ENCODE measurements around the gene SUPT6H.
"Not testable (repeated sequence)": the region's sequence is repeated elsewhere in the genome, so short reads cannot be mapped to it uniquely, and the experiment has no call there.

The SUPT6H gene

DNA sequence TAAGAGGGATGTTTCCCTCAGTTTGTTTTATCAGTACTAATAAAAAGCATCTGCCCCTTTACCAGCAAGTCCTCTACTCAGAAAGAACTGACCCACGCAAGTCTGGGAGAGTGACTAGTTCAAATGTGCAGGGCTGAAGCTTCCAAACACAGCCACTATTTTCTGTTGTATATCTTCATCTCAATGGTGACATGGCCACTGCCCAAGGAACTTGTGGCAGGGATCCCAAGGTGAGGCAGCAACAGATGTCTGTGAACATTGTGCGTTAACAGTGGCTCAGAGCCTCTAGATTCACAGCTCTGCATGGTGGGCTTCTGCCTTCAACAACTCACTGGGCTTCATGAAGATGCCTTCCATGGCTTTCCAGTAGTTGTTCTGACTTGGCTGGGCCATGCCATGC is 13.3 kb upstream of the SUPT6H start:
- DNase-seq (ENCODE audit: low spot score) = no peak

DNA sequence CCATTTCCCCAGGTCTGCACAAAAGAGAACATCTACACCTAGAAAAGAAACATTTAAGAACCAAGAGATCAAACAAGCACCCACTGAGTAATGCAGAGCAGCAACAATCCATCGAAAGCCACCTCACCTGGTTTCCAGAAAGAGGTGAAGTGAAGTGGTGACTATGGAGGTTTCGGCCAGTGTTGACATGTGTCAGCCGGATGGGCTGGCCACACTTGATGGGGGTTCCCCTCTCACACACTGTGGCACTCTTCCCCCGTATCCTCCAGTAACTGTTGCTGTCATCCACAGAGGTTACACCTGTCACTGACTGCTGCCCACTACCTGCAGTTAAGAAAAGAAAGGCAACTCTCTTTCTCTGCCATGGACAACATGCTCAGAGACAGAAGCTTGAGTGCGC is 6.8 kb upstream of the SUPT6H start:
- DNase-seq (ENCODE audit: low spot score) = no peak

DNA sequence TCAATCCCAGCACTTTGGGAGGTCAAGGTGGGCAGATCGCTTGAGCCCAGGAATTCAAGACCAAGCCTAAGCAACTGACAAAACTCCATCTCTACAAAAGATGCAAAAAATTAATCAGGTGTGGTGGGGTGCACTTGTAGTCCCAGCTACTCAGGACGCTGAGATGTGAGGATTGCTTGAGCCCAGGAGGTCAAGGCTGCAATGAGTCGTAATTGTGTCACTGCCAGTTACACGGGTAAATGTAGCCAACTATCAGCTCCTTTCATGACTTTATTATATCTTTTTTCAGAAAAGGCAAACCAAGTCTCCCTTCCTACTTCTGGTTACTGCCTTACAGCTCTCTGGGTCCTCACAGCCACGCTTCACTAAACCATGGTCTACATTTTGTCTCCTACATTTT is 4.2 kb upstream of the SUPT6H start:
- DNase-seq (ENCODE audit: low spot score) = no peak

DNA sequence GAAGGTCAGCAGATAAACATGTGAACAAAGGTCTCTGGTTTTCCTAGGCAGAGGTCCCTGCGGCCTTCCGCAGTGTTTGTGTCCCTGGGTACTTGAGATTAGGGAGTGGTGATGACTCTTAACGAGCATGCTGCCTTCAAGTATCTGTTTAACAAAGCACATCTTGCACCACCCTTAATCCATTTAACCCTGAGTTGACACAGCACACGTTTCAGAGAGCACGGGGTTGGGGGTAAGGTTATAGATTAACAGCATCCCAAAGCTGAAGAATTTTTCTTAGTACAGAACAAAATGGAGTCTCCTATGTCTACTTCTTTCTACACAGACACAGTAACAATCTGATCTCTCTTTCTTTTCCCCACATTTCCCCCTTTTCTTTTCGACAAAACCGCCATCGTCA is 3.7 kb upstream of the SUPT6H start:
- not testable (repeated sequence) for DNase-seq (ENCODE audit: low spot score)

- DNase-seq (ENCODE audit: low spot score) = not testable (repeated sequence)
Observed at GRCh38 chr17:28658766-28659496, 3.1 kb upstream of the SUPT6H start.

GRCh38 chr17:28659497-28659881 is 2.5 kb upstream of the SUPT6H start:
- not testable (repeated sequence) for DNase-seq (ENCODE audit: low spot score)

GRCh38 chr17:28662527-28662829 is 473 bp downstream of the SUPT6H start:
- no peak for DNase-seq (ENCODE audit: low spot score)

DNA sequence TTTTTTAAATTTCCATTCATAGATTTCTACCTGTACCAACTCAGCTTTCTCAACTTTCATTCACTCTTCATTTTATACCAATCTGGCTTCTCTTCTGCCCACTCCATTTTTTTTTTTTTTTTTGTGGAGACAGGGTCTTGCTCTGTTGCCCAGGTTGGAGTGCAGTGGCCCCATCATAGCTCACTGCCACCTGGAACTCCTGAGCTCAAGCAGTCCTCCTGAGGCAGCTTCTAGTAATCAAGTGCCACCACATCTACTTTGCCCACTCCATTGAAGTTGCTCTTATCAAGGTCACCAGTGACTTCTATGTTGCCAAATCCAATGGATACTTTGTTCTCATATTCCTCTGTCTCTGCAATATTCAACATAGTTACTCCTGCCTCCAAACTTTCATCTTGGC is 1.7 kb downstream of the SUPT6H start:
- no peak for DNase-seq (ENCODE audit: low spot score)

GRCh38 chr17:28665994-28666393 is 4.0 kb downstream of the SUPT6H start:
- DNase-seq (ENCODE audit: low spot score) = no peak

GRCh38 chr17:28667870-28668269 is 5.9 kb downstream of the SUPT6H start:
- DNase-seq (ENCODE audit: low spot score) = no peak

DNA sequence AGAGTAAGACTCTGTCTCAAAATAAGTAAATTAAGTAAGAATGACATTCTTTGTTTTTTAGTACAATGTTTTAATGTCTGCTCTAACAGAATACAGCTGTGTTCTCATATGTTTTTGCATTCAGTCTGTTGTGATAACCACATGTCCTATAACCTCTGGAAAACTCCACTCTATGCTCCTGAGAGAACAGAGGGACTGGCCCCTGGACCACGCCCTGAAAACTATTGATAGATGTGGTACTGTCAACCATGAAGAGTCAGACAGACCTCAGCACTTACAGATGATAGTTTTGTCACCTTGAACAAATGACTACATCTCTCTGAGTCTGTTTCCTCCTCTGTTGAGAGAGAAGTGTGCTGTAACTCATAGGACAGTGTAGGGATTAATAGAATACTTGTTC is 7.9 kb downstream of the SUPT6H start:
- DNase-seq (ENCODE audit: low spot score) = no peak

DNA sequence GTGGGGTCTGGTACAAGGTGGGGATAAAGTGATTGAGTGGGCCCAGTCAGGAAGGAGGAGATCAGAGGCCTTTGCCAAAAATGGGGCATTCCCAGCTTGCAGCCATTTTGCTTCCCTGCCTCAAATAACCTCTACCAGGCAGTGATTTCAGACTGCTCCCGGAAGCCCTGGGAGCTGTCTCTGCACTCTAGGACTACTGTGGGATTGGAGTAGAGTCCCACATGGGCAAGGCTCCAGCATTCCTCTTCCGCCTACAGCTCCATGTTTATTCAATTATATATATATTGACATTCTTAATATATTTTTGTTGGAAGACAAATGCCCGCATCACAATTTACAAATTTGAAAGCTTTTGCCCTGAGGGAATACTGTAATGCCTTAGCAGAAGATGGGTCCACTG is 13.5 kb downstream of the SUPT6H start:
- DNase-seq (ENCODE audit: low spot score) = no peak

GRCh38 chr17:28675980-28676379 is 14.0 kb downstream of the SUPT6H start:
- DNase-seq (ENCODE audit: low spot score) = peak; percentile 51

- no peak for DNase-seq (ENCODE audit: low spot score)
Observed at GRCh38 chr17:28682655-28683054, 20.6 kb downstream of the SUPT6H start.

- DNase-seq (ENCODE audit: low spot score) = no peak
Observed at GRCh38 chr17:28684963-28685362, 23.0 kb downstream of the SUPT6H start.

DNA sequence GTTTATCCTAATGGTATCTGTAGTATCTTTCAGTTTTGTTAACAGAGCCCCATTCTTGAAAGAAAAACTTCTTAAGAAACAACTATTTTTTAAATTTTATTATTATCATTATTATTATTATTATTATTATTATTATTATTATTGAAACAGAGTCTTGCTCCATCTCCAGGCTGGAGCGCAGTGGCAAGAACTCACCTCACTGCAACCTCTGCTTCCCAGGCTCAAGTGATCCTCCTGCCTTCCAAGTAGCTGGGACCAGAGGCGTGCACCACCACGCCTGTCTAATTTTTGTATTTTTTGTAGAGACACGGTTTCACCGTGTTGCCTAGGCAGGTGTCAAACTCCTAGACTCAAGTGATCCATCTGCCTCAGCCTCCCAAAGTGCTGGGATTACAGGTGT is 23.4 kb downstream of the SUPT6H start:
- DNase-seq (ENCODE audit: low spot score) = no peak

DNA sequence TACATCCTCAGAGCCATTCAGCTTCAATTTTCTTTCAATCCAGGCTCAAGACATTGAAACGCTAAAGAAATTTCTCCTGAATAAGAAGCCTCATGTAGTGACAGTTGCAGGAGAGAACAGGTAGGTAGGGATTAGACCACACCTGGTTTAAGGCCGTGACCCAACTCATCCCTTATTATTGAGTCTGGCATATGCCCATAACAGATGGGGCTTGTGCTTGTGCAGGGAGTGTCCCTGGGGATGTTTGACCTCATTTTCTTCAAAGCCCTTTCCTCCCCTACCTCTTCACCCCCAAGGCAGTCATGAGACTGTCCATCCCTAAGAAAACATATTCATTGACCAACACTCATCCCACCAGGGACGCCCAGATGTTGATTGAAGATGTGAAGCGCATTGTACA is 24.3 kb downstream of the SUPT6H start:
- DNase-seq (ENCODE audit: low spot score) = no peak

GRCh38 chr17:28688481-28688880 is 26.5 kb downstream of the SUPT6H start:
- no peak for DNase-seq (ENCODE audit: low spot score)

DNA sequence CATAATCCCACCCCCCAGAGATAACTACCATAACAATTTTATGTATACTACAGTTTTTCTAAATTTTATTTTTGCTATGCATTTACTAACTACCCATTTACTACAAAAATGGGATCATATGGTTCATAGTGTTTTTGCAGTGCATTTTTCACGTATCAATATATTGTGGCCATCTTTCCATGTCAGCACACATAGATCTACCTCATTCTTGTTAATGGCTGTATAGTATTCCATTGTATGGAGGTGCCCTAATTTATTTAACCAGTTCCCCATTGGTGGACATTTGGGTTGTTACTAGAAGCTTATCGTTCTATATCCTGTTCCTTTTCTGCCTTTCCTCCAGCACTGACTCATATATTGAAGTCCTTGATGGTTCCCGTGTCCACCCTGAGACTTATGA is 27.0 kb downstream of the SUPT6H start:
- no peak for DNase-seq (ENCODE audit: low spot score)

GRCh38 chr17:28693869-28694268 is 31.9 kb downstream of the SUPT6H start:
- no peak for DNase-seq (ENCODE audit: low spot score)

DNA sequence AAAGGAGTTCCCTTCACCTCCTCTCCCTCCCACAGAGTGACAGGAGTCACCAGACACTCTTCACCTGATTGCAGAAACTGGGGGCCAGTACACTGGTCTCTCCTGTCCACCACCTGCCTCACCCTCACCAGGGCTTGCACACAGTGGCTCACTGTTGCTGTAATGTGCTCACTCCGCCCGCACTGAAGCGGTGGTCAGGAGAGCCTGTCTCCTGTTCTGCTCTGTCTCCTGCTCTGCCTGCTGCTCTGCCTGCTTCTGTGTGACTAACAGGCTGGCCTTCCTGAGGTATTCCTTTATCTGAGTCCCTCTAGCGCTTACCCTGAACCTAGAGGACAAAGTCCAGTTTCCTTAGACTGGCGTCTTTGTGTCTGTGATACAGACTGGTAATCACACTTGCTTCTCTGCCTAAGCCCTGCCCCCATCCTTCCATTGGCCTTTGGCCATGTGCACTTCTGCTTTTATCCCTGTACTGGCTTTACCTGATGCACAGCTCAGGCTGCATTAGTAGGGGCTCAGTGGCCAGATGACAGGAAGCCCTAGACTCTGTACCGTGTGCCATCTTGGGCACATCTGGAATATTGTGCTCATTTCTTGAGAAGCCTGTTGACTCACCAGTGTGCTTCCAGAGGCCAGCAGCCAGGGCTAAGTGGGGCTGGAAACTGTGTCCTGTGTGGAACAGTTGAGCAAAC is 36.4 kb downstream of the SUPT6H start:
- DNase-seq (ENCODE audit: low spot score) = no peak

DNA sequence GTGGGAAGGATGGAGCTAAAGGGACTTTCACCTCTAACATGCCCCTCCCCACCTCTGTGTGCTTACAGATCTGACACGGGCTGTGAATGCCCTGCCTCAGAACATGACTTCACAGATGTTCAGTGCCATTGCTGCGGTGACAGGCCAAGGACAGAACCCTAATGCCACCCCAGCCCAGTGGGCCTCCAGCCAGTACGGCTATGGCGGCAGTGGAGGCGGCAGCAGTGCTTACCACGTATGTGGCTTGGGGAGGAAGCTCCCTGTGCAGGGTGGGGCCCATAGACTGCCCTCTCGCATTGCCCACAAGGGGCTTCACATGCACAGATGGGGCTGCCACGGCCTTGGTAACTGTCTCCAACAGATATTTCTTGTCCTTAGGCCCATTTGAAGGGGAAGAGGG is 38.3 kb downstream of the SUPT6H start:
- DNase-seq (ENCODE audit: low spot score) = no peak

- no peak for DNase-seq (ENCODE audit: low spot score)
Observed at GRCh38 chr17:28700830-28701492, 39.0 kb downstream of the SUPT6H start.
